ENCODE measurements around the gene NFIA.

The NFIA gene

DNA sequence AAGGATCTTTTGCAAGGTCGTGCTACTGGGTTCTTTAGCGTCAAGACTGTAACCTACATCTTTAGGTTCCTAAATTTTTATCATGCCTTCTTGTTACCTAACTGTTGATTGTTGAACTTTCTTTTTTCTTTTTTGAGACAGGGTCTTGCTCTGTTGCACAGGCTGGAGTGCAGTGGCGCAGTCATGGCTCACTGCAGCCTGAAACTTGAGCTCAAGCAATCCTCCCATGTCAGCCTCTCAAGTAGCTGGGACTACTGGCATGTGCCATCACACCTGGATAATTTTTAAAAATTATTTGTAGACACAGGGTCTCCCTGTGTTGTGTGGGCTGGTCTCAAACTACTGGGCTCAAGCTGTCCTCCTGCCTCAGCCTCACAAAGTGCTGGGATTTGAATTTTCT lies 52.9 kb downstream of the NFIA start:
- no peak for TF ChIP-seq NFIC (IDR thresholded peaks at IDR 0.05)
- TF ChIP-seq, protein P1, sequence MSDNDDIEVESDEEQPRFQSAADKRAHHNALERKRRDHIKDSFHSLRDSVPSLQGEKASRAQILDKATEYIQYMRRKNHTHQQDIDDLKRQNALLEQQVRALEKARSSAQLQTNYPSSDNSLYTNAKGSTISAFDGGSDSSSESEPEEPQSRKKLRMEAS (IDR thresholded peaks at IDR 0.05), result peak; percentile 22; the same call in 1 of the 2 replicates
- no peak for TF ChIP-seq CREB1 (IDR thresholded peaks at IDR 0.05; ENCODE audit: low read depth)

DNA sequence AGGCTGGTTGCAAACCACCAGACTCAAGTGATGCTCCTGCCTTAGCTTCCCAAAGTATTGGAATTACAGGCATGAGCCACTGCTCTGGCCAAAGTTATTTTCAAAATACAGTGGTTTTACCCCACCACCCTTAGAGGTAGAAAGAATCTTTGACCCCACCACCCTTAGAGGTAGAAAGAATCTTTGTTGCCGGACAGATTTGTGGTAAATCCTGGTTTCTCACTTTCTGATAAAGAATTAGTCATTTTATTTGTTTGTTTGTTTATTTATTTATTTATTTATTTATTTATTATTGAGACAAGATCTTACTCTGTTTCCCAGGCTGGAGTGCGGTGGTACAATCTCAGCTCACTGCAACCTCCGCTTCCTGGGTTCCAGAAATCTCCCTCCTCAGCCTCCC lies 55.9 kb downstream of the NFIA start:
- TF ChIP-seq FOXM1 (IDR thresholded peaks at IDR 0.05; ENCODE audit: borderline replicate concordance, low read depth), result no peak
- no peak for TF ChIP-seq TAF1 (IDR thresholded peaks at IDR 0.05; ENCODE audit: low read depth)

DNA sequence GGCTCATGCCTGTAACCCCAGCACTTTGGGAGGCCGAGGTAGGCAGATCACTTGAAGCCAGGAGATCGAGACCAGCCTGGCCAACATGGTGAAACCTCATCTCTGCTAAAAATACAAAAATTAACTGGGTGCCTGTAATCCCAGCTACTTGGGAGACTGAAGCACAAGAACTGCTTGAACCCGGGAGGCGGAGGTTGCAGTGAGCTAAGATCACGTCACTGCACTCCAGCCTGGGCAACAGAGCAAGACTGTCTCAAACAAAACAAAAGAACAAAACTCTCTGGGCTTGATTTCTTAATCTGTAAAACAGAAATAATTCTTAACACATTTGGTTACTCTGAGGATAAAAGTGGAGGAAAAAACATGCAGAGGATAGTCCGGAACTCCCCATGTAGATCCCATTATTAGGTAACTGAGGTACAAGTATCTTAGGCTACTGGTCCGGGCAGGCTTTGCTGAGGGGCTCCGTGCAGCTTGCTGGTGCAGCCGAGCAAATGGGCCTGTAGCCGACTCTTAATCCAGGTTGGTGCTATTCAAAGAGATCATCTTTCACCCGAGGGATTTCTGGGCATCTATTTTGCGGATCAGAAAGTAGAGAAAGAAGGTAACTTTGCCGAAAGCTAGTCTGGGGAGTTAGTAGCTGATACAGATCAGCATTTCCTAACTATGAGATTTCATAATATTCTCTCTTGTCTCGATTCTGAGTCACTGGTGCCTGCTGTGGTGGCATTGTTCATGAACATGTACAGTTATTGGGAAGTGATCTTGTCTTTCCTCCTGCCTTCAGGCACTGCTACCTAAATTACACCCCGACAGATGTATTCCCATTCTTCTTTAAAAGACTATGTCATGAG lies 56.8 kb downstream of the NFIA start:
- TF ChIP-seq, protein P1 (IDR thresholded peaks at IDR 0.05), result no peak
- TF ChIP-seq CEBPB (IDR thresholded peaks at IDR 0.05), result peak; percentile 53; the same call in 1 of the 2 replicates

DNA sequence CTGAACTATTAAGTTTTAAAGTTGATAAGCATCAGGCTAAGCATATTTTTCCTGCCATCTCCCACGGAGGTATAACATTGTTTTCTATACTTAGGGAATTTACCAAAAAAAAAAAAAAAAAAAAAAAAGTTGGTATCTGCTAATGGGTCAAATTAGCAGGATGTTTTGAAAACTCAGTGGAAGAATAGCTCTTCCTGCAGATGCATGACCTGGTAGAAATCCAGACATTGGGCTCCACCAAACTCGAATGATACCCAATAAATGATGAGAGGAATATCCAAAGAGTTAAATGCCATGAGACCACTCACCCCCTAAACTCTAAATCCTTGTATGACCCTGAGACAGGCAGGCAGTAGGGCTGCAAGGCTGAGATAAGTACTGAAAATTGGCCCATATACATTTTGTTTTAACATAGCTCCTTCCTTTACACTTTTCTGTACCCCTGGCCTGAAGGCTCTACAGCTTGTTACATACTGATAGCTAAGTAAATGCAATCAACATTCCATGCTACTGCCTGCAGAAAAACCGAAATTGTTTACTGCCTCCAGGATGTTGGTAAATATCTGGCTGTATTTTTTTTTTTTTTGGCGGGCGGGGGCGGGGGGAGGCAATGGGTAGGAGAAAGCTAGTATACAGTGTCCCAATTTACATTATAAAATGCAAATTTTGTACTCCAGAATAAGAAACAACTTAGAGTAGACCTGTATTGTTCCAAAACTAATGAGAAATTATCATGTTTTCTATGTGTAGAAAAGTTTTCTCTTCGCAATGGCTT lies 57.6 kb downstream of the NFIA start:
- TF ChIP-seq RAD21 (IDR thresholded peaks at IDR 0.05; ENCODE audit: low read depth) (no peak), CEBPB (IDR thresholded peaks at IDR 0.05) (no peak), YY1 (IDR thresholded peaks at IDR 0.05; ENCODE audit: low read depth) (no peak), TAF1 (IDR thresholded peaks at IDR 0.05; ENCODE audit: low read depth) (no peak), TCF12 (IDR thresholded peaks at IDR 0.05; ENCODE audit: low read depth) (no peak), TEAD4 (IDR thresholded peaks at IDR 0.05) (no peak), EGR1 (IDR thresholded peaks at IDR 0.05) (no peak), ZBTB7A (IDR thresholded peaks at IDR 0.05; ENCODE audit: low read depth) (no peak), FOXM1 (IDR thresholded peaks at IDR 0.05; ENCODE audit: borderline replicate concordance, low read depth) (no peak), EP300 (IDR thresholded peaks at IDR 0.05; ENCODE audit: borderline replicate concordance) (no peak), CREB1 (IDR thresholded peaks at IDR 0.05; ENCODE audit: low read depth) (no peak), NFIC (IDR thresholded peaks at IDR 0.05) (no peak)
- TF ChIP-seq, protein P1 (IDR thresholded peaks at IDR 0.05), result no peak
- TF ChIP-seq, protein P2, sequence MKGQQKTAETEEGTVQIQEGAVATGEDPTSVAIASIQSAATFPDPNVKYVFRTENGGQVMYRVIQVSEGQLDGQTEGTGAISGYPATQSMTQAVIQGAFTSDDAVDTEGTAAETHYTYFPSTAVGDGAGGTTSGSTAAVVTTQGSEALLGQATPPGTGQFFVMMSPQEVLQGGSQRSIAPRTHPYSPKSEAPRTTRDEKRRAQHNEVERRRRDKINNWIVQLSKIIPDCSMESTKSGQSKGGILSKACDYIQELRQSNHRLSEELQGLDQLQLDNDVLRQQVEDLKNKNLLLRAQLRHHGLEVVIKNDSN (IDR thresholded peaks at IDR 0.05), result no peak
- TF ChIP-seq, protein P3, sequence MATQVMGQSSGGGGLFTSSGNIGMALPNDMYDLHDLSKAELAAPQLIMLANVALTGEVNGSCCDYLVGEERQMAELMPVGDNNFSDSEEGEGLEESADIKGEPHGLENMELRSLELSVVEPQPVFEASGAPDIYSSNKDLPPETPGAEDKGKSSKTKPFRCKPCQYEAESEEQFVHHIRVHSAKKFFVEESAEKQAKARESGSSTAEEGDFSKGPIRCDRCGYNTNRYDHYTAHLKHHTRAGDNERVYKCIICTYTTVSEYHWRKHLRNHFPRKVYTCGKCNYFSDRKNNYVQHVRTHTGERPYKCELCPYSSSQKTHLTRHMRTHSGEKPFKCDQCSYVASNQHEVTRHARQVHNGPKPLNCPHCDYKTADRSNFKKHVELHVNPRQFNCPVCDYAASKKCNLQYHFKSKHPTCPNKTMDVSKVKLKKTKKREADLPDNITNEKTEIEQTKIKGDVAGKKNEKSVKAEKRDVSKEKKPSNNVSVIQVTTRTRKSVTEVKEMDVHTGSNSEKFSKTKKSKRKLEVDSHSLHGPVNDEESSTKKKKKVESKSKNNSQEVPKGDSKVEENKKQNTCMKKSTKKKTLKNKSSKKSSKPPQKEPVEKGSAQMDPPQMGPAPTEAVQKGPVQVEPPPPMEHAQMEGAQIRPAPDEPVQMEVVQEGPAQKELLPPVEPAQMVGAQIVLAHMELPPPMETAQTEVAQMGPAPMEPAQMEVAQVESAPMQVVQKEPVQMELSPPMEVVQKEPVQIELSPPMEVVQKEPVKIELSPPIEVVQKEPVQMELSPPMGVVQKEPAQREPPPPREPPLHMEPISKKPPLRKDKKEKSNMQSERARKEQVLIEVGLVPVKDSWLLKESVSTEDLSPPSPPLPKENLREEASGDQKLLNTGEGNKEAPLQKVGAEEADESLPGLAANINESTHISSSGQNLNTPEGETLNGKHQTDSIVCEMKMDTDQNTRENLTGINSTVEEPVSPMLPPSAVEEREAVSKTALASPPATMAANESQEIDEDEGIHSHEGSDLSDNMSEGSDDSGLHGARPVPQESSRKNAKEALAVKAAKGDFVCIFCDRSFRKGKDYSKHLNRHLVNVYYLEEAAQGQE (IDR thresholded peaks at IDR 0.05; ENCODE audit: low read depth), result no peak

DNA sequence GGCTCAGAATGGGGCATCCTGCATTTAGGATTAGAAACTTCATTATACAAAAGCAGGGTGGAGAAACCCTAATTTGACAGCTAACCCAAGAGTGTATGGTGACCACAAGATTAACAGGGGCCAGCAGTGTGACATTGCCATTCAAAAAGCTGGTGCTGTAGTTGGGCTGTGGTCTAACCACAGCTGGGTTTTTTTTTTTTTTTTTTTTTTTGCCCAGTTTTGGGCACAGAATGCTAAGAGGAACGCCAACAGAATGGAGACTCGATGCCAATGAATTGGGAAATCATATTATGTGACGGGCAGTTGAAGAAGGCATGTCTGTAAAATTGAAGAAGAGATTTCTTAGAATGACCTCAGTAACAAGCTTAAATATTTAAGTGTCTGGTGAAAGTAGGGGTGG lies 58.4 kb downstream of the NFIA start:
- TF ChIP-seq NFIC (IDR thresholded peaks at IDR 0.05), result no peak
- TF ChIP-seq, protein P3 (IDR thresholded peaks at IDR 0.05; ENCODE audit: low read depth), result no peak
- no peak for TF ChIP-seq TCF12 (IDR thresholded peaks at IDR 0.05; ENCODE audit: low read depth)
- TF ChIP-seq TAF1 (IDR thresholded peaks at IDR 0.05; ENCODE audit: low read depth), result no peak
- TF ChIP-seq CREB1 (IDR thresholded peaks at IDR 0.05; ENCODE audit: low read depth), result no peak
- no peak for TF ChIP-seq EGR1 (IDR thresholded peaks at IDR 0.05)
- no peak for TF ChIP-seq TEAD4 (IDR thresholded peaks at IDR 0.05)
- TF ChIP-seq YY1 (IDR thresholded peaks at IDR 0.05; ENCODE audit: low read depth), result no peak
- TF ChIP-seq EP300 (IDR thresholded peaks at IDR 0.05; ENCODE audit: borderline replicate concordance), result no peak
- TF ChIP-seq ZBTB7A (IDR thresholded peaks at IDR 0.05; ENCODE audit: low read depth), result no peak
- no peak for TF ChIP-seq FOXM1 (IDR thresholded peaks at IDR 0.05; ENCODE audit: borderline replicate concordance, low read depth)
- TF ChIP-seq, protein P2 (IDR thresholded peaks at IDR 0.05), result no peak
- TF ChIP-seq, protein P1 (IDR thresholded peaks at IDR 0.05), result no peak
- no peak for TF ChIP-seq CEBPB (IDR thresholded peaks at IDR 0.05)

Data from Ishikawa (cell line).